Measurements from ENCODE around the gene CCL4.
"Not testable (repeated sequence)": the region's sequence is repeated elsewhere in the genome, so short reads cannot be mapped to it uniquely, and the experiment has no call there.

CCL4 gene

DNA sequence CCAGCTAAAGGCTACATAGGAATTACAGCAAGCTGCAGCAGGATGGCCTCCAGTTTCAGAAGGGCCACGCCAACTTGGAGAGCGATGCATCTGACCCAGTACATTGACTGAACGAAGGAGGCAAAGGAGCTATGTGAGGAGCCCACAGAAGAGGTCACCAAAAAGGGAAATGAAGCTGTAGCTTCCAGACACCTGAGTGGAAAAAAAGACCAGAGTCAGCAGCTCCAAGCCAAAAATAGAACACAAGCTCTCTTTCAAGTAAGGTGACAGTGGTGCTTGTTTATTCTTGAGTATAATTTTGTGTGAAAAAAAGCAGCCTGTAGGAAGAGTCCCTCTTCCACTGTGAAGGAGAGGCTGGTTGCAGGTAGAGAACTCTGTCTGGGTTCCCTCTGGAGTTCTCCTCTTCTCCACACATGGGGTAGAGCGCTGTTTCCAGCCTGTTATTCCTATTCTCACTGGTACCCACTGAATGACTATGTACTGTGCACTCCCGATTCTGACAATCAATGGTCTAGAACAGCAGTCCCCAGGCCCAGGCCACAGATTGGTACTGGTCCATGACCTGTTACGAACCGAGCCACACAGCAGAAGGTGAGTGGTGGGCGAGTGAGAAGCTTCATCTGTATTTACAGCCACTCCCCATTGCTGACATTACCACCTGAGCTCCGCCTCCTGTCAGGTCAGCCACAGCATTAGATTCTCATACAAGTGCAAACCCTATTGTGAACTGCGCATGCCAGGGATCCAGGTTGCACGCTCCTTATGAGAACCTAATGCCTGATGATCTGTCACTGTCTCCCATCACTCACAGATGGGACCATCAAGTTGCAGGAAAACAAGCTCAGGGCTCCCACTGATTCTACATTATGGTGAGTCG, 15.1 kb downstream of the CCL4 start:
- DNase-seq: no peak

DNA sequence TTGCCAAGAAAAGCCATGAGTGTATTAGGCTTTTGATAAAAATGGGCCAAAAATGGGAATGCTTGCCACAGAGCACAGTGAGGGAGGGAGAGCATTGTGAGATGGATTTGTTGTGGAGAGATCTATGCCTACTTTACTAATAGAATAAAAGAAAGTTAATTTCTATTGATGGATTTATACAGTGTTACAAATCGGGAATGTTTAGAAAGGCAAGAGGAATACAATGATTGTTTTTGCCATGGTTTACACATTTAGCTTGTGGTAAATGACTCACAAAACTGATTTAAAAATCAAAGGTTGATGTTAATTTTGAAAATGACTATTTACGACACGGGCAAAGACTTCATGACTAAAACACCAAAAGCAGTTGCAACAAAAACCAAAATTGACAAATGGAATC, 16.6 kb downstream of the CCL4 start:
- DNase-seq: no peak

DNA sequence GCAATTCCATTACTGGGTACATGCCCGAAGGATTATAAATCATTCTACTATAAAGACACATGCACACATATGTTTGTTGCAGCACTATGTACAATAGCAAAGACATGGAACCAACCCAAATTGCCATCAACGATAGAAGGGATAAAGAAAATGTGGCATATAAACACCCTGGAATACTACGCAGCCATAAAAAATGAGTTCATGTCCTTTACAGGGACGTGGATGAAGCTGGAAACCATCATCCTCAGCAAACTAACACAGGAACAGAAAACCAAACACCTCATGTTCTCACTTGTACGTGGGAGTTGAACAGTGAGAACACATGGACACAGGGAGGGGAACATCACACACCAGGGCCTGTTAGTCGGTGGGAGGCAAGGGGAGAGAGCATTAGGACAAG, 17.5 kb downstream of the CCL4 start:
- DNase-seq: not testable (repeated sequence)

DNA sequence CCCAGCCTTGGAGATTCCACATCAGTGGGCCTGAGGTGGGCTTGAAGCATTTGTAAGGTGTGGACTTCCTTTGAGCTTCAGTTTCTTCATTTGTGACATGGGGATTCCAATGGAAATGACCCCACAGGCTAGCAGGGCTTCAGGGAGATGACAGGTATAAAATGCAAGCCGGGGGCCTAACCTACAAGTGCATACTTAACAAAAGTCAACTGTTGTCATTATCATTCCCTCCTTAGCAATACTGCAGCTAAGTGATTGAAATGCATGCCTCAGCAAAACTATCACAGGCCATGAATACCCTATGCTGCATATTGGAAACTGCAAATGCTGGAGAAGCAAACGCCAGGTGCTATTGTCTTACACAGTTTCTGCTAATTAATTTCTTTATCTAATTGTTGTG, 19.8 kb downstream of the CCL4 start:
- no peak for DNase-seq

DNA sequence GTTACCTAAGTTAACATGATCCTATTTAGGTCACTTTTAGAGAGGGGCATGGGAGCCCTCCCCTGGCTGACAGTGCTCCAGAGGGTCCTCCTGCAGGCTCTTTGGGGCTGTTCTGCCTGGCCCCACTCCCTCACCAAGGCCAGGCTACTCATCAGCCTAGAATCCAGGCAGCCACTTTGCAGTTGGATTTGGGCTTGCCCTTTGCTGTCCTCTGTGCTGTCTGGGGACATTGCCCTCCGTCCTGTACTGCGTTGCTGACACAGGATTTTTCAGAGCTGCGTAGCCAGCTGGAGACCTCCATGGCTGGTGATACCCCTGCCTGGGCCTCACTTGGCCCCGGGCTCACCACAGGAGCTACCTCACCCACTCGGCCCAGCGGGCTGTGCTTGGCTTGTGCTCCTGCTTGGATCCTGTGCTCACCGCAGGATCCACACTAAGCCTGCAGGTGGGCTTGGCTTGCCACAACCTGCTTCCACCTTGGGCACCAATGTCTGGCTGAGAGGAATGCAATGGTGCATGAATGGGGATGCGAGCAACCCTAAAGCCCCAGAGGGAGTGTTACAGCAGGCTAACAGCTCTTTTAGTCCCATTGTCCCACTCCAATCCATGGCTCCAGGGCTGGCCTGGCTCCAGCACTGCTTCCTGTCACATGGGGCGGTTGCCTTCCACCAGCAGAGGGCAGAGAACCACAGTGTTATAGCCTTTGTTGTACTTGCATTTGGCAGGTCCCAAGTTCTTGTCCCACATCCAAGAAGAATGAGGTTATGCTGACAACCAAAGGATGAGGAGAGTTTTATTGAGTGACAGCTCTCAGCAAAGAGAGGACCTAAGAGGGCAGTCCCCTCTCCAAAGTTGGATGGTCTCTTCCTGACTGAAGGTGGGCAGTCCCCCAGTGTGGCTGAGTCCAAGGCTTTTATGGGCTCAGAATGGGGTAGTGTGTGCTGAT, 21.5 kb downstream of the CCL4 start:
- DNase-seq: no peak

DNA sequence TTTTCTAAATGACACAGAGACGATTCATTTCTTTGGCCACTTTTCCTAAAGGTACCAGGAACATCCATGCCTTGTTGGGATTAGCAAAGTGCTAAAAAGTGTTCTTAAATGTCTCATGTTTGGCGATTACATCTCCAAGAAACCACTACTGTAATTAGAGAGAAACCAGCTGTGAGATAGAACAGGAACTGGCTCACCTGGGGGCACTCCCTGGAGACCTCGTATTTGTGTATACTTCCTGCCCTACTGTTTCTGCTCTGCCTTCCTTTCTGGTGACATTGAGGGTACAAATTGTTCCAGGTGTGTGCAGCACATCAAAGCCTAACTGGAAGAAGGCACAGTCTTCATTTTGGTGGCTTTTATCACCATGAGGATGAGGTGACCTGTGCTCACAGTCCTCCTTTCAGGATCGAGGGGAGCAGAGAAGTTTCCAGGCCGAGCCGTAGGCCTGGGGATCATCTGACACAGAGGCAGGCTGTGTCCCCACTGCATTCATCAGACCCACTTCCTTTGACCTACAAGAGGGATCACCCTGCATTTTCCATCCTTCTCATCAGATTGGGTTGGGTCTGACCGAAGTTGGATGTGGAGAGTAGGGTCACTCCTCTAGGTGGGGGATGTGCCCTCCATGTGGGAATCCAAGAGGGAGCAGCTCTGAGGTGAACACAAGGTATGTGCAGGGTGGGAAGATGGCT, 23.7 kb downstream of the CCL4 start:
- no peak for DNase-seq

DNA sequence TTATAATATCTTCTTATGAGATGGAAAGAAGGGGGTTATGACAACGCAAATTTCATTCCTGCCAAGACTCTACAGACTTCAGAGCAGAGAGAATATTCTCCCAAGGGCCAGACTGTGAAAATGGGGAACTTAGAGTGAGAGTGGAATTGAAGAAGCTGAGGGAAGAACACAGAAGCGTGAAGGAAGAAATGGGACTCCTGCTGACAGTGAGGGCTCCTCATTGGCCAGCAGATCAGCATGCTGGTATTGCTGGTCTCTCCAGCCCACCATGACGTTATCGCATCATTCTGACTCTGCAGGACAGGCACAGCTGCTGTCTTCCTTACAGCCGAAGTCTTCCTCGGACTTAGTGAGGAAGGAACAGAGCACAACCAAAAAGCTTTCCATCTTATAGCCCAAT, 24.3 kb downstream of the CCL4 start:
- no peak for DNase-seq

DNA sequence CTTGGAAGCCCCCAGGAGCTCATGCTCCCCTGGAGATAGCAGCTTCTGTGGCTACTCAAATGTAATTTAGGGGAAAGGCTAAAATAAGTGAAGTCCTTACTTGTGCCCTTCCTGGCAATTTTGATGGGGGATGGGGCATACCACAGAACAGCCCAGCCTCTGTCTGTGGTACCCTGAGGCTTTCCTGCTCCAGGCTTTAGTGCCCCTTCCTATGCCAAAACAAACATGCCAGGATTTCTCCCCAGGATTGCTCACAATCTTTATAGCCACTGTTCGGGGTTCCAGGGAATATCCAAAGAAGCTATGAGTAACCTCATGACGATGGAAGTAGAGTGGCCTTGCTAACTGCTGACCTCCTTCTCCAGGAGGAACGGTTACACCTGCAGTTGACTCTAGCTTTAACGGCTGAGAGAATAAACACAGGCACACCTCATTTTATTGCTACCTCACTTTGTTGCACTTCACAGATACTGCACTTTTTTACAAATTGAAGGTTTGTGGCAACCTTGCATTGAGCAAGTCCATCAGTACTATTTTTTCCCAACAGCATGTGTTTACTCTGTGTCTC, 24.9 kb downstream of the CCL4 start:
- DNase-seq: no peak

DNA sequence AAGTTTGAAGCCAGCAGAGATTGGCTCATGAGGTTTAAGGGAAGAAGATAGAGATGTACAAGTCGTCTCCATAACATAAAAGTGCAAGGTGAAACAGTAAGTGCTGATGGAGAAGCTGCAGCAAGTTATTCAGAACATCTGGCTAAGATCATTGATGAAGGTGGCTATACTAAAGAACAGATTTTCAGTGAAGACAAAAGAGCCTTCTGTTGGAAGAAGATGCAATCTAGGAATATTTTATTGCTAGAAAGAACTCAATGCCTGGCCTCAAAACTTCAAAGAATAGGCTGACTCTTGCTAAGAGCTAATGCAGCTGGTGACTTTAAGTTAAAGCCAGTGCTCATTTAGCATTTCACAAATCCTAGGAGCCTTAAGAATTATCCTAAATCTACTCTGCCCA, 26.0 kb downstream of the CCL4 start:
- DNase-seq: no peak

DNA sequence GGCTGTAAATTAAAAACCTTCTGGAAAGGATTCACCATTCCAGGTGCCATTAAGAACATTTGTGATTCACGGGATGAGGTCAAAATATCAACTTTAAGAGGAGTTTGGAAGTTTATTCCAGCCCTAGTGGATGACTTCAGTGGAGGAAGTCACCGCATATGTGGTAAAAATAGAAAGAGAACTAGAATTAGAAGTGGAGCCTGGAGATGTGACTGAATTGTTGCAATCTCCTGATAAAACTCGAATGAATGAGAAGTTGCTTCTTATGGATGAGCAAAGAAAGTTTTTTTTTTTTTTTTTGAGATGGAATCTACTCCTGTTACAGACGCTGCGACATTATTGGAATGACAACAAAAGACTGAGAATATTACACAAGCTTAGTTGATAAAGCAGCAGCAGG, 26.7 kb downstream of the CCL4 start:
- no peak for DNase-seq

DNA sequence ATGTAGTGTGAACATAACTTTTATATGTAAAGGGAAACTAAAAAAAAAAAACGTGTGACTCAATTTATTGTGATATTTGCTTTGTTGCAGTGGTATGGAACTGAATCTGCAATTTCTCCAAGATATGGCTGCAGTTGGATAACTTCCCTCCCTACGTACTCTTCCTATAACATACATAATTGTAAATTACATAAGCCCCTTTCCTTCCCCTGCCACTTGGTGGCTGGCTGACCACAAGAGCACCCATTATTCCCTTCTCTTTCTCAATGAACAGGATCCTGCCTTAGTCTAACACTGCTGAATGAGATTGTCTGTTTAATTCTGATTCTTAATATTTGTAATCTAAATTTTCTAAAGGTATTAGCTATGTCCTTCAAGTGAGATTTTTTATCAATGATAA, 27.8 kb downstream of the CCL4 start:
- DNase-seq: no peak

DNA sequence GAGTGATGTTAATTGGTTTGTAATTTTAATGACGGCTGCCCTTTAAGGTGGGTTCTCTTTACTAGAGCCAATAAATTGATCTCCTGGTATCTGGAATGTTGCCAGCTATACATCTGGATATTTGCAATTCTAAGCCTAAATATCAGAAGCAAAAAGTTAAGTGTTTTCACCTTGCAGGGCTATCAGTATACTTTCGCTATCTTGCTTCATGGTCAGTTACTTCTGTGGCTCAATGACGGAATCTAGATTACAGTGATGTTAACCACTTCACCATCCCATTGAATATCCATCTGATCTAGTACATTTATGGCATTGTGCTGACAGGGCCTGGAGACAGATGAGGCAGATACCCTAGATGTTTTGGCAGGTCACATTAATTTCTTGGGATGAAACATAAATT, 28.3 kb downstream of the CCL4 start:
- DNase-seq: no peak

DNA sequence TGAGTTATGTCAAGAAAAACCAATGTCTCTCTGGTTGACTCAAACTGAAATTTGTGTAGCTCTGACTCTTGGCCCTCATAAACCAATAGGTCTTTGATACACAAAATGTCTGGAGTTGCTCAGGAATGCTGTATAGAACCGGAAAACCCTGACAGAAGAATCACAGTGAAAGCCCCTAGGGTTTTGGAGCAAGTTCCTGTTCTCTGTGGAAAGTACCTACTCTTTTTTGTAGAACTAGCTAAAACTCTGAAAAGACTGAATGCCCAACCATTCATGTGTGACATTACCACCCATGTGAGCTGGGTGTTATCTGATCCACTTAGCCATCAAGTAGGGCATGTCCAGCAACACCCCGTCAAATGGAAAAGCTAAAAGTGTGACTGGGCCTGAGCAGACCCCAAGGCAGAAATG, 28.8 kb downstream of the CCL4 start:
- DNase-seq: no peak

DNA sequence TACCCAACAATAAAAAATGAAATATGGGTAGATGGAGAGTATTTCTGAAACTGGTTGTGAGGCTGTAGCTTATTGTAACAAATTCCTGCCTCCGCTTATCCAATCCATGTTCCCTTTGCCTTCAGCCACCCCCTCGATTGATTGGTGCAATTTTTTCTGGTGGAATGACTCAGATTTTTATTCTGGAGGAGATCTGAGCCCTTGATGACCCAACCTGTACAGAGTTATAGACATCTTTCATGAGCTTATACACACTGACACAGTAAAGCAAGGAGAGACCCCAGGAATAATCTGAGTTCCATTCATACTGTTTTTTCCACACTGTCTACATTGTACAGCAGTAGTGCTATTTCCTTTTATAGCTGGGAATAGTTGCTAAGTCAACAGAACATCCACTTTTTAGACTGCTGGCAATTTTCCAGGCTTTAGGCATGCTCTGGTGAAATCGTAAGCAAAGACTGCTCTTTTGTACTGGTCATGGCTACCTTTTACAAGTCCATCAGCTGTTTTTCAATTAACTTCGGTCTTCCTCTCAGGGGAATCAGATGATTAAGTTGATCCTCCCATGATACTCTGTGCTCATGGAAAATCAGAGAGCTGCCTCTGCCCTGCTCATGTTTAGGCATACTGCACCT, 30.1 kb downstream of the CCL4 start:
- no peak for DNase-seq

DNA sequence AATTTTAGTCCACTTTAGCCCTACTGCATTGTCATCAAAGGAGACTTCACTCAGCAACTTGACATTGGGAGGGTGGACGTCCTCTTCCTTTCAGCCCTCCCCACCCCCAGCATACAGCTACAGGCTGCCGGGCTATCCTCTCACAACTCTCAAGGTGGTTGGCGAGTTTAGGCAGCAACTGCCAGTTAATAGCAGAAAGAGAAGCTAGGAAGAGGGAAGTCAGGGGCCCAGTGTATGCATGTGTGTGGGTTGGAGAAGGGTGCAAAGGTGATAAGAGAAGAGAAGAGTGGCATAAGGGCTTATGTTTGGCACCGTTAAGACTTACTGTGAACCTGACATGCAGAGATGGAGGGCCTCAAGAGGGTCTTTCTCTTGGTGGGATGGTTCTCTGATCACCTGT, 31.8 kb downstream of the CCL4 start:
- no peak for DNase-seq

DNA sequence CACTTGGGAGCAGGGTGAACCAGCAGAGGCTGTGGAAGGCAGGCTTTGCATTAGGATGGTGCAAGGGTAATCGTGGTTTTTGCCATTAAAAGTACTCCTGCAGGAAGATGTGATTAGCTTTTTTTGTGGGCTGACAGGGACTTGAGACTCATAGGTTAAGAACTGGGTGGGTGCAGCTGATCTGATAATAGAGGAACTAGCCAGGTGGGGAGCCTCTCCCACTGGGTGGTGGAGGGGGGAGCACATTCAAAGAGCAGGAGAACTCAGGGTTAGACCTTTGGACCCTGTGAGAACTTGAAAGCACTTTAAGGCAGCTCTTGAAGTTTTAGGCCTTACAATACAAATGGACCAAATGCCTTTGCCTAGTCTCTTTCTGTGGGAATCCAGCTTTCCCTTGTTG, 32.4 kb downstream of the CCL4 start:
- DNase-seq: no peak

DNA sequence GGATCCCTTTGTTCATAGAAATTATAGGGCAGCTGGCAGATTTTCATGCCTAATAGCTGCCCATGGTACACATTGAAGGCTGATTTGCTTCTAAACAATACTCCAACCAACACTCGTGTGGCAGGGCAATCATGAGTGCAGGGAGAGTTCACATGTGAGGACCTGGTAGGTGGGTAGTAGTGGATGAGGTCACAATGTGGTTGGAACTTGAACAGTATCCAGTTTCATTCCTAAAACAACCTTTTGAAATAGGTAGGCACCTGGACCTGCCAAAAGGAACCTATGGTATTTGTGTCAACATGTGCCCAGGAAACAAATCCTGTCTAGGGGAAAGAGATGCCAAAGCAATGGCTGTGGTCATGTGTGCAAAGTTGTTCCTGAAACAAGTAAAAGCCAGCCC, 32.8 kb downstream of the CCL4 start:
- no peak for DNase-seq

DNA sequence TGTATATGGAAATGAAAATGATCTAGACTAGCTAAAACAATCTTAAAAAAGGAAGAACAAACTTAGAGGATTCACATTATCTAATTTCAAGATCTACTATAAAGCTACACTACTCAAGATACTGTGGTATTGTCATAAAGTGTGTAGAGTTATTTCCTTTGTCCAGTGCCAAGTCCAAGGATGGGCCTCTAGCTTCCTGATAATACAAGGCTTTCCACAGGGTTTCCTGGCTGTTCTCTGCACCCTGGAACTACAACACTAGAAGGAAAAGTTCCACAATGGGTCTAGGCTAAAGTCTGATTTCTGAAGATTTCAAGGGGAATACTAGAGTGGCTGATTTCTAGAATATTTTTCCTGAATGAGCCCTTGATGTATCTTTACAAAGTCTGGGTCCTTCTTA, 38.6 kb downstream of the CCL4 start:
- DNase-seq: no peak

DNA sequence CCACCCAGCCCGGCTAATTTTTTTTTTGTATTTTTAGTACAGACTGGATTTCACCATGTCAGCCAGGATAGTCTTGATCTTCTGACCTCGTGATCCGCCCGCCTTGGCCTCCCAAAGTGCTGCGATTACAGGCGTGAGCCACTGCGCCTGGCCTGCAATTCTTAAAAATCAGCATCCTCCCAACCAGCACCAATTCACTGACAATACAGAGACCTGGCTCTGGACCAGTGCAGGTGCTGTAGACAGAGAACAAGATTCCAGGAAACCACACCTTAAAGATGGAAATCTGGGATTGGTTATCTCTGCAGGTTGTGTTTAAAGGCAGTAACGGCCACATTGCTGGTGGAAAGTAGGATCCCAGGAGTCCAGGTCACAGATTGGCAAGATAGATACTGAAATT, 39.2 kb downstream of the CCL4 start:
- DNase-seq: no peak

DNA sequence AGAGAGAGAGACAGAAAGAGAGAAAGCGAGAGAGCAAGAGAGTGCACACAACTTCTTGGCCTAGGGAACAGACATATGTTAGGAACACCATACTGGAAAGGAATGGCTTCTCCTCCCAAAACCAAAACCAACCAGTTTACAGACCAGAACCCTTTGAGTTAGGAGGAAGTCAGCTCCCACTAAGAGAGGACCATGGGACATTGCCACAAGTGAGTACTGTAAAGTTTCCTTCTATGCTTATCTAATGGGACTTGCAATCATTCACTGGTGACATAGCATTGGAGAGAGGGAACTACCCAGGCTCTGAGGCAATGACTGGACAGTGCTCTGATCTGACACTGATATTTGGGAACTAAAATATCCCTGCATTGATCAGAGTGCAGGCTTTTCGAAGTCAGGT, 40.4 kb downstream of the CCL4 start:
- DNase-seq: no peak

DNA sequence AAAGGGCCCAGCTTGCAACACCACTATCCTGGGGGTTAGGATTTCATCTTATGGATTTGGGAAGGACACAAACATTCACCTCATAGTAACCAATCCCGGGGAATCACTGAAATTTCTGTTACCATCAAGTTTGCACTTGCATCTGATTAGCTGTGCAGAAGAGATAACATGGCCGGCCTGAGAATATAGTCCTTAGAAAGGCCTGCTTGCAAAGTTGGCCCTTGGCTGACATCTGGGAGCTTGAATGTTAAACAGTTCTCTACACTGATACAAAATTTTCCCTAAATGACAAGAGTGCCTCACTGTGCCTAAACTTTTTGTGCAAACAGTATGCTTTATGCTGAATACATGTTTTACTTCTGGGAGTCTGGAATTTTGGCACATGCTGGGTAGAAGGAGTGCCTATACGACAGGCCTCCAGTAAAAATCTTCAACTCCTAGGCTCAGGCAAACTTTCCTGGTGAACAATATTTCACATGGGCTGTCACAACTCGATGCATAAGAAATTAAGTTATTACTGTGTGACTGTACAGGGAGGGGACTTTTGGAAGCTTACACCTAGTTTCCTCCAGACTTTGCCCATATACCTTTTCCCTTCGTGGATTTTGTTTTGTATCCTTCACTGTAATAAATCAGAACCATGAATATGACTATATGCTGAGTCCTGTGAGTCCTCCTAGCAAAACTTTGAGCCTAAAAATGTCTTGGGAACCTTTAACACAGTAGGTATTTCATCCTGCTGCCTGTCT, 41.5 kb downstream of the CCL4 start:
- no peak for DNase-seq

DNA sequence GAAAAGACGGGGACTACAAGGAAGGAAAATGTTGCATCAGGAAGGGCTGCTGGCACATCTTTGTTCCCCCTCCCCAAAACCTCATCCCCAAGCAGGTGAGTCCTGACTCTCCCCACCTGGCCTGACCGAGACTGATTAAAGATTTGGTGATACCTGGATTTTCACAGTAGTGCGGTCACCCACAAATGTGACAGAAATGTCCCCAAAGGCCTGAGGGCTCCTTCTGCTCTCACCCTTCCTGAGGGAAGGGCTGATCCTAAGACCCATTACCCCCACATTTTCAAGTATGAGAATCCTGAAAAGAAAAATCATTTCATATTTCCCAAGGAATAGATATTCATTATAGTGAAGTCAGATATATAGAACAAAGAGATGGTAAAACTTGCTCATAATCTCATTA, 44.0 kb downstream of the CCL4 start:
- no peak for DNase-seq

Measured in CD4-positive, alpha-beta T cell treated with Interleukin-12 subunit alpha and Interleukin-12 subunit beta, for 1 hour (primary cell).